ENCODE data around the gene BLM.

The BLM gene

DNA sequence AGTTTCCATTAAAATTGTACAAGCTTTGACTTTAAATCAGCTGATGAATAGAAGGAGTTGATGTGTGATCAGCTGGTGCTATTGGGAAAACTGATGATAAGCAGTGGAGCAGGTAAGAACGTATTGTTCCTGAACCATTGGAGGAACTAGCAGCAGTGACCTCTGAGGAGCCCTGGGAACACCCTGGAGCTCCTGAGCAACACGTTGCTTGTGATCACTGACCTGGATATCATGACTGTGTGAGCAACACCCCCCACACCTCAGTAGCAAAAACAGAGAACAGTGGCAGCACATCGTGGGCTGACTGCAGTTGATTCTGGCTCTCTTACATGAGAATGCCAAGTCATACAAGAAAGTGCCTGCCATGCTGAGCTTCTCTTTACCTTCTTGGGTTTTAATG is 72.9 kb downstream of the BLM start:
- DNase-seq (ENCODE audit: low read depth) = no peak

DNA sequence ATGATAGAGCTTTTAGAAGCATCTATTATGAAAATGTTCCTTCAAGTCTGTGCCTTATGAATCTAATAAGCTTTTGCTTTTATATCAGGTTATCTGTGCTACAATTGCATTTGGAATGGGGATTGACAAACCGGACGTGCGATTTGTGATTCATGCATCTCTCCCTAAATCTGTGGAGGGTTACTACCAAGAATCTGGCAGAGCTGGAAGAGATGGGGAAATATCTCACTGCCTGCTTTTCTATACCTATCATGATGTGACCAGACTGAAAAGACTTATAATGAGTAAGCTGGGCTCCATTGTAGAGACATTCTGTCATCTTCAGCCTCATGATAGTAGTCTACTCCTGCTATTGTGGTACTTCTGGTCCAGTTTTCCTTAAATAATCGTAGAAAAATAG is 73.4 kb downstream of the BLM start:
- DNase-seq (ENCODE audit: low read depth) = no peak

DNA sequence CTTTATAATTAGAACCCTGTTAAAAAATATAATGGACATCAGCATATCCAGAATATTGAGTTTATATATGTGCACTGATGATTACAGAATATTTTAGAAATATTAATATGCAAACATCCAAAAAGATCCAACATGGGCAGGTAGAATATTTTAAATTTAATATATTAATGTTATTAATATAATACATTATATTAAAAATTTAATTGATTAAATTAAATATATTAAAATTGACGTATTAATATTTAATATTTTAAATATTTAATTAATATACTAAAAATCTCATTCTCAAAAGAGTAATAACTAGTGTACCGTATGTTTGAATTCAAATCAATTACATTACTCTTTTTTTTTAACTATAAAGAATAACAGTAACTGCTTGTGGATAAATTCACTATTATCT is 77.4 kb downstream of the BLM start:
- no peak for DNase-seq (ENCODE audit: low read depth)

DNA sequence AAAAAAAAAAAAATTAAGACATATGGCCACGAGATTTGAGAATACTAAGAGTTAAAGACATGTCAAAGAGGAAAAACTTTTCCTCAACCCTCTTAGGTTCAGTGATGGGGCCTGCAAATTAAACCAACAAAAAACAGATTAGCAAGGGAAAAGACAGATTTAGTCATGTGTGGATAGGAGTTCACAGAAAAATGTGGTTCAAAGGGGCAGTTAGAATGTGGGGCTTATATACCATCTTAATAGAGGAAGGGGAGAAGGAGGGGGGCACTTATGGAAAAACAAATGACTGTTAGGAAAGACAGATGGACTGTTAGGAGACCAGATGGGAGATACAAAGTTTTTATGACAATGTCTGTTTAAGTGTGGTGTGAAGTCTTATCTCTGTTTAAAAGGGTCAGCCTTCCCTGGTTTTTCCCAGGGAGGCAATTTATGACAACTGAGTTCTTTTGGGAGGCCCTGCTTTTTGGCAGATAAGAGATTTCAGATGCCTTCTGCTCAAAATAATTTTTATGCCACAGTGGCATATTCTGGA is 82.6 kb downstream of the BLM start:
- no peak for DNase-seq (ENCODE audit: low read depth)

DNA sequence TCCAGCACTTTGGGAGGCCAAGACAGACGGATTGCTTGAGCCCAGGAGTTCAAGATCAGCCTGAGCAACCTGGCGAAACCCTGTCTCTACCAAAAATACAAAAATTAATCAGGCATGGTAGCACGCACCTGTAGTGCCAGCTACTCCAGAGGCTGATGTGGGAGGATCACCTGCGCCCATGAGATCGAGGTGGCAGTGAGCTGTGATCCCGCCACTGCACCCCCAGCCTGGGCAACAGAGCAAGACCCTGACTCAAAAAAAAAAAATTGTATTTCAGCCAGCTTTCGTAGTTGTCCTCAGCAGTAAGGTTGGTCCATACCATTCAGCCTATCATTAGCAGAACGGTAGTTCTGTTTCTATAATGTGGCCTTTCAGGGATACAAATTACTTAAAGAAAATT is 84.7 kb downstream of the BLM start:
- no peak for DNase-seq (ENCODE audit: low read depth)

DNA sequence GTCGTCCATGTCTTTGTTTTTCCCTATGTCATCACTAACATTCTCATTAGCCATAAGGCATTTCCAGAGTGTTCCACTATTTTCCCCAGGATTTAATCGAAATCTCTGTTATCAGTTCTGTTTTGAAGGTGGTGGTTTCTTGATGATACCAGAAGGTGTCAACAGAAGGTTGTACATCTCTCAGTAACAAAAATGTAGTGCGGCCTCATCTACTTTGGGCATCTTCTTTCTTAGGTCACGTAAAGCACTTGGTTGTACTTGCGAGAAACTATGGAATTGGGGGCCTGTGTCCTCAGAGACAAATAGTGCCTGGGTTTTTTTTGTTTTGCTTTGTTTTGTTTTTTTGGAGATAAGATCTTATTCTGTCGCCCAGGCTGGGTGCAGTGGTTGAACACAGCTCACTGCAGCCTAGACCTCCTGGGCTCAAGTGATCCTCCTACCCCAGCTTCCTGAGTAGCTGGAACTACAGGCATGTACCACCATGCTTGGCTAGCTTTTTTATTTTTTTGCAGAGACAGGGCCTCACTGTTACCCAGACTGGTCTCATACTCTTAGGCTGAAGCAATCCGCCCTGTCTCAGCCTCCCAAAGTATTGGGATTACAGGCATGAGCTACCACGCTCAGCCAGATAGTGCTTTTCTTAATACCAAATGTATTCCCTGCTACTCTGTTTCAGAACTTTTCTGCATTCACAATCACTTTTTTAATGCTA is 90.1 kb downstream of the BLM start:
- DNase-seq (ENCODE audit: low read depth) = no peak

DNA sequence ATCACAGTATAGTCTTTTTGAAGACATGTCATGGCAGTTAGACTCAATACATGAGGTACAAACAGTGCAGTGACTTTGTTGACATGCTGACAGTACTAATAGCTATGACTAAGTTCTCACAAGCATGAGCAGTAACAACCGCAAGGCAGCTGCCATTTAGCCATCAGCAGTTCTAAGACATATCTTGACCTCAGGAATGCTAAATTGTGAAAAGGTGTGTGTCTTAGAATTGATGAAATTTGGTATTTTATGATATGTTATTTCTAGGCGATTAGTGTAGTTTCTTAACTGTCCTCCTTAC is 90.6 kb downstream of the BLM start:
- no peak for DNase-seq (ENCODE audit: low read depth)

DNA sequence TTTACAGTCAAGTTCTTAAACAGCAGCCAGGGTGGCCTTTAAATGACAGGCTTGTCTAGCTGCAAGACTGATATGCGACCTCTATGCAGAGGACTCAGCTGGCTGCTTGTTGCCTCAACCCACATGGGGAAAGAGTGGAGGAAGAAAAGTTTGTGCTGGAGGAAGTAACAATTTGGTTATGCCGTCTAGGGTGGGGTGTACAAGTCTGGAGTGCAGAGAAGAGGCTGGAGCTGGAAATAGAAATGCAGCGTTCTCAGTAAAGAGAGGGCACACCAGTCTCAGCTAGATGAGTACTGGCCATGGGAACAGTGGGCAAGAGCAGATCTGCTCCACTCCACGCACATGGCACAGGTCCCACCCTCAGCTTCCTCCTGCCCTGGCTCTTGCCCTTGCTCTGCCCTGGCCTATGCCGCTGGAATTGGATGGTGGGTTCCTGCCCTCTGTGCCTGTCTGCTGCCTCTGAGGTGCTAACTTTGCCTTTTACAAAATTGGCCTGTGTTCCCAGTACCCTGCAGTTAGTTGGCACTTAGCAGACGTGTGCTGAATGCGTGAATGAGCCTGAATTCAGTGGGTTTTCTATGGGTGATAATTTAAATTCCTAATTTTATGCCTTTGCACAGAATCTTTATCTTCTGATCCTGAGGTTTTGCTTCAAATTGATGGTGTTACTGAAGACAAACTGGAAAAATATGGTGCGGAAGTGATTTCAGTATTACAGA is 91.5 kb downstream of the BLM start:
- DNase-seq (ENCODE audit: low read depth) = no peak

DNA sequence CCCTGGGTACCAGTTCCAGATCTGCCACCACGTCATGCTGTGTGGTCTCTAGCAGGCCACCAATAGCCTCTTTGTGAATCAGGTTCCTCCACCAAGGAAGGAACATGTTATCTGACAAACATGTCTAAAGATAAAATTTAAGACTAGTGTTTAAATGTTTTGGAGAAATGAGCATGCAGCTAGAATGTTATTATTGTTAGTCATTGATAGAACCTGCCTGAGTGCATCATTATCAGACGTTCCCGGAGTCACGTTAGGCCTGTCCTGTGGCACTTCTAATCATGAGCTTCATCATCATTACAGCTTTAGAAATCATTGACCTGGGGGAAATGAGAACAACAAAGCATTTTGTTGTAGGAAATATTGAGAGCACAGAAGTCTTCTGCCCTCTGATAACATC is 92.4 kb downstream of the BLM start:
- DNase-seq (ENCODE audit: low read depth) = no peak

DNA sequence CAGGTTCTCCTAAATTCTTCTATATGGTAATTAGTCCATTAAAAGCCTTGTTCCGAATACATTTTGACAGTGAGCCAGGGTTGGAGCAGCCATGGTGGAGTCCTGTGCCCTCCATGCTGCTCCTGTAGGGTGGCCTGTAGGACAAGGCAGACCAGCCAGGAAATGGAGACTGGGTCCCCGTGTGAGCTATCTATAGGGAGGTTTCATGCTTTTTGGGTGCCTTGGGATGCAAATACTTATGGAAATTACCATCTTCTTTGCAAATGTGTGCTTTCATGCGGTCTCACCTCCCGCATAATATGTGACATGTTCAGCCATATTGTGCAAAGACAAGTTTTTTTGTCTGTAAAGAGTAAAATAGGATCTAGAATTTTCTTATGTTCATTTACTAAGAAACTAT is 93.2 kb downstream of the BLM start:
- DNase-seq (ENCODE audit: low read depth) = no peak

DNA sequence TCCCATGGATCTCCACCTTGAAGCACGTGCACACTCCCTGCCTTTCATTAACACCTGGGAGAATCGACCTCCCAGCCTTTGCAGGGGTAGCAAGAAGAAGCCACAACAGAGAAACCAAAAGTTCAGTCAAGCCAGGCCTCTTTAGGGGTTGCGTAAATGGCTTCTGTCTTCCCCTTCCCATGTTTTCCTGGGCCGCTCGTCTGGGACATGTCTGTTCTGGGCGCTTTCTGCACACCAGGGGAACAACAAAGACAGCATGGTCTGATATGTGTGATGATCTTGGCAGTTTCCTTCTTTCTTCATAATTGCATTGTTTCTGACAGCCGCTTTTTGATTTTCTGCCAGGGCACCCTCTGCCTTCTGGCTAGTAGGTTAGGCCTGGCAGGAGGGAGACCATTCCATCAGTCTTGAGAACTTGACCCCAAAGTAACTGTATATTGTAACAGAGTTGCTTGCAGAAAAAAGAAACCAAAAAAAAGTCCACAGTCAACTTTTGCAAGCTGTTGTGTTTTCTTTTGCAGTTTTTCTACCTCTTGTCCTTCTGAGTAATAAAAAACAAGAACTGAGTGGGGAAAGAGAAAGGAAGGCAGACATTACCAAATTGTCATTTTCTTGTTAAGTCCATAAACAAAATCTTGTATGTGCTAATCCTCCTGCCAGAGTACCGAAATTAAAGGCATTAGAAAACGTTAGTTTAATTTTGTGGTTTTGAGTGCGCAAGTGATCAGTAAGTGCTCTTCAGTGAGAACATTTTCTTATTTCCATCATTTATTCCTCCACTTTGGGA is 95.2 kb downstream of the BLM start:
- DNase-seq (ENCODE audit: low read depth) = no peak

DNA sequence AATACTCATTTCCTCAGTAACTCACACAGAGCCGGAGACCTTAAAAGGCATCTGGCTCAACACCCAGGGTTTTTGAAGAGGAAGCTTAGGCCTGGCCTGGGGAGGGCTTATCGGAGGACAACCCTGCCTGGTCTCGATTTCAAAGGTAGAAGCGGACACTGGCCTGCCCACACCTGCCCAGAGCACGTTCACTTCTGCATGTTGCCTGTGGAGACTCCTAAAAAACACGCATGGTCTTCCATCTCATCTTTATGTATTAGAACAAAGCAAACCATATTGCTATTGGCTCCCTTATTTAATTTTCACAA is 95.8 kb downstream of the BLM start:
- no peak for DNase-seq (ENCODE audit: low read depth)

DNA sequence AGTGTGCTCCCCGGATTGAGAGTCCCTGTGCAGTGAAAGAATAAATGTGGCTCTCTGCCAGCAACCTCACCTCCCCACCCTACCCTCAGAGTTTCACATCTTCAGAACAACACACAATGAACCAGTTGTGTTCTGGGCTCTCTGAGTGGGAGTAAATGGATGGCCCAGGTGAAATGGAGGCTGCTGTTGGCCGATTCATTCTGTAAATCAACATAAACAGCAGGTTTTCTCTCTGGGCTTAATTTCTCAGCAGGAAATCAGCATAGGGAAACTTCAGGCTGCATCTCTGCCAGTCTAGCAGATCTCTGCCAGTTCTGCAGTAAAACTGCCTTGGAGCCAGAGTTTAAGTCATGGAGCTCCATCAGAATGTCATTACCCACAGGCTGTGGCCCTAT is 96.6 kb downstream of the BLM start:
- no peak for DNase-seq (ENCODE audit: low read depth)

DNA sequence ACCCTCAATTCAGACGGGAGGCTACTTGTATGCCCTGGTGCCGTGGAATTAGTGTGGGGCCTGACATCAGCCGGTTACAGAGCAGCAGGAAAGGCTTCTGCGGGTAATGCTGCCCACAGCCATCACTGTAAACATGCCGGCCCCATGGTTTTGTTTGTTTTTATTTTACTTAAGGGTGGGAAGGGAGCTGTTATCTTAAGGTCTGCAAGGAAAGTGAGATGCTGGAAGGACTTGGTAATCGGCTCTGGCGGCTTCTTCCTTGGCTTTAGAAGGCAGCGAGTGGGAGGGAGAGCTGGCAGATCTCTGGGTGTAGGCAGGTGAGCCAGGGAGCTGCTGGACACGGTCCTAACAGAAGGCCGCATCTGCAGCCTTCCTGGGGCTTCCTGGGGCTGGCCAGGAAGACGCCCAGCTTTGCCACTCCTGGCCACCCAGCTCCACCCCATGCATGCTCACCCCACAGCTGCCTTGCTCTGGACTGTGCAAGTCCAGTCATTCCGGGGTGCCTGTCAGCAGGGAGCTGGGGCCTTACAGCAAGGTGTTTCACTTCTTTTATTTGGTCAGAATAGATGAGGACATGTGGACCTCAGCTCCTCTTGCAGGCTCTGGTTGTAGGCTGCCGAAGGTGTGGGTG is 97.2 kb downstream of the BLM start:
- no peak for DNase-seq (ENCODE audit: low read depth)

DNA sequence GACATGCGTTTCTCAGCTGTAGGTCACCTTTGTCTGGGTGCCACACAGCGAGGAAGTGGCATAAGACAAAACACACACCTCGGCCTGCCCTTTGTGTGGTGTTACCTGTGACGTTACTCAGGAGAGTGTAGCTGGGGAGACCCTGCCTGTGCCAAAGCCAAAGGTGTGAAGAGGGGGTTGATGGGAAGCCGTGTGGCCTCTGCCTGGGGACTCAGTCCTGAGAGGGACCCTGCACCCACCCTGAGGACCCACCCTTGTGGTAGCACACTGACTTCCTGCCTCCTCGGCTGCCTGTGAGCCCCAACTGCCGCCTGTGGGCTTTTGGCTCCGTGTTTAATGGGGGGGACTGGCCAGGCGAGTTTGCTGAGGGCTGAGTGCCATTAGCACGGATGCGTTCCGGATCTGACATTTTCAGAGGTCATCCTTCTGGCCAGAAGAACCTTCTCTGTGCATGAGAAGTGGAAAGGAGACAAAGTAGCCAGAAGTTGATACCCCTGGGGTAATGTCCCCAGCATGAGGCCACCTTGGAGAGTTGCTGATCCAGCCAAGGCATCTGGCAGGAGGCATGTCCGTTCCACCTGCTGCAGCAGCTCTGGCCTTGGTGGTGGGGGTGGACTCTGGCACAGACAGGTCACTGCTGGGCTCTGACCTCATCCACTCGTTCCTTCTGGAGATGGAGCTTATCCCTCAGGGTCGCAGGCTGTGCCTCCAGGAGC is 99.4 kb downstream of the BLM start:
- DNase-seq (ENCODE audit: low read depth) = no peak

DNA sequence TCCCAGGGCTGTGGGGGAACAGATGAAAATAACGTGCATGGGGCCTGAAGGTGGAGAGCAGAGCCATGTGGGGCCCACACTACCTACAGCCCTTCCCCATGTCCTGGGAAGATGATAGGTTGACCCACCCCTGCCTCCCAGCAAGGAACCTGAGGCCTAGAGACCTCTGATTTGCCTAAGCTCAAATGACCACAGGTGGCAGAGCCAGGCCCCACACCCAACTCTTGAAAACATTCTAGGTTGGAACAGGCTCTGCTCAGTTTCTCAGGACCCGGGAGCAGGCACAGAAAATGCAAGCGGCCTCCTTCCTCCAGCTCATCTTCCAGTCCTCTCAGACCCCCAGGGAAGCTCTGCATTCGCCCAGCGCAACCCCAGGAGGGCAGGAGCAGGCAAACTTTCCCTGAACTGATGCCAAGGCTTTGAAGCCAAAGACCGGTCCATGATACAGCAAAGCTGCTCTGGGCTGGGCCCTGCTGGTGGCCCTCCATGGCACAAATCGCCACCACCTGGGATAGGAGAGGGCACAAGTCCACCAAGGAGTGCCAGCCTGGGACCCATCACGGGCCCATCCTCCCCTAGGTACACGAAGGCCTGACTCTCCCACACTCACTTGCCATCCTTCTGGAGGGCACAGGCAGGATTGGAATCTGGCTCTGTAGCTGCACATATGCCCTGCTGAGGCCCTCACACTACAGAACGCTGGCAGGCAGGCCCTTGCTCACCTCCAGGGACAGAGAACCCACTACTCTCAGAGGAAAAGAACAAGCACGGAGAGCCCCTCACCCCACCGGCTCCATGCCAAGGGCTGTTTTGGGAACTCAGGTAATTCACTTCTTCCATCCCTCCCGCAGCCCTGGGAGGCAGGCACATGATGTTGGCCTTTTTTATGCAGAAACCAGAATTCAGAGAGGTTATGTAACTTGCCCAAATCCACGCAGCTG is 100.2 kb downstream of the BLM start:
- DNase-seq (ENCODE audit: low read depth) = no peak

DNA sequence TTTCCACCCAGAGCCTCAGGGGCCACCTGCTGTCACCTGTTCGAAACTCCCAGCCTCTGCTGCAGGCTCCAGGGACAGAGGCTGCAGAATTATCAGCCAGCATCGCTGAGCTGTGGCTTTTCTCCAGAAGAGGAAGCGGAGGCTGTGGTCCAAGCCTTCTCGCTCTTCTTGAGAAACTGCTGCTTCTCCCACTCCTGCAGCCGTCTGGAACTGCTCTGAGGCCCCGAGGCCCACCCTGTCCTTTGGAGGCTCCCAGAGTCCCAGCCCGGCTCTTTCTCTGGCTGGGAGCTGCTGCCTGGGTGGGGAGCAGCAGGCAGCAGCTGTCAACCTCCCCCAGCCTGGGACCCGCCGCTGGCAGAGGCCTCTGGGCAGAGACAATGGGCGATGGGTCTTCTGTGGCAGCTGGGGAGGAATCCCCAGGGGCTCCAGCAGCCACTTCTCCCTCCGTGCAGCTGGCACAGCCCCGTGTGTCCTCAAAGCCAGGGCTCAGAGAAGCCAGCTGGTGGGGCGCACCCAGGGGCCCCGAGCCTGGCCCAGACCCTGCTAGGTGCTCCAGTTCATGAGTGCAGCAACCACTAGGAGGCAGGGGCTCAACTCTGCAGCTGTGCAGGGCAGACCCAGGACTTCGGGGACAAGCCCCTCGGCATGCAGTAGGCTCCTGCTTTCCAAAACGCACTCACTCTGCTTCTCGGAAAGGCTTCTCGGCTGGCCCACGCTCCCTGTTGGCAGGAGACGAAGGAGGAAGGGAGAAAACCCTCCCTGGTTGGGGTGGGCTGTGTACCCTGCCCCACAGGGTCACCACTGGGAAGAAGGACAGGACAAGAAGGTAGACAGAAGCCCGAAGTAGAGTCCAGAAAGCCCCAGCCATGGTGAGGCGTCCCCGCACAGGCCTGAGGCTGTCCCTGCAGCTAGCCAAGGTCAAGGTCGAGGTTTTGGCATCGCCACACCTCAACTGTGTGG is 101.4 kb downstream of the BLM start:
- DNase-seq (ENCODE audit: low read depth) = no peak

DNA sequence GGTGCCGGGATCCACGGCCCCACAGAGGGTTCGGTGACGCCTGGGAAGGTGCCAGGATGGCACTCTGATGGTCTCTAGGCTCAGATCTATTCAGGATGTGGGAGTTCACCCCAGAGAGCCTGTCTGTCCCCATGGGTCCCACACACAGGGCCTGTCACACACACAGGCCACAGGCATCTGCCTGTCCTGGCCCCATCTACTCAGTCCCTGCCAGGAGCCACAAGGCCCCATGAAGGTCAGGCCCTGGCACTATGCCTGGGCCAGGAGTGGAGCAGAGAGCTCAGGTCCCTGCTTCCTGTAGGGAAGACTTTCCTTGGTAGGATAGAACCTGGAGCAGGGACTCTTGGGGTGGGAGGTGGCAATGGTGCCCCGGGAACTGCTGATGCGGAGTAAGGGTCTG is 102.2 kb downstream of the BLM start:
- no peak for DNase-seq (ENCODE audit: low read depth)

DNA sequence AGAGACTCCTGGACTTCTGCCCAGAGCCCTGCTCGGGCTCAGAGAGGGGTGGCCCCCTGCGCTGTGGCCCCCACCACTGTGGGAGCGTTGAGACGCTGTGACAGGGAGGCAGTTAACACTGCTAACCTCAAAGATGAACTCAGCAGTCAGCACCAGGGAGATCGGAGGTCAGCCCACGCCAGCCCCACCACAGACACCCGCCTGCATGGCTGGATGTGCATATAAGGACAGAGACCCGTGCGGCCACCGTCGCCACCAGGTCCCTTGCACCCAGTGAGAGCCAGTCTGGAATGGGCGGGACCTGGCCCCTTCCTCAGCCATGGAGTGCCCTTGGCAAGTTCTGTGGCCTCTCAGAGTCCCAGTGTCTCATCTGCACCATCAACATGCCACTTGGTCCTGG is 102.7 kb downstream of the BLM start:
- no peak for DNase-seq (ENCODE audit: low read depth)

DNA sequence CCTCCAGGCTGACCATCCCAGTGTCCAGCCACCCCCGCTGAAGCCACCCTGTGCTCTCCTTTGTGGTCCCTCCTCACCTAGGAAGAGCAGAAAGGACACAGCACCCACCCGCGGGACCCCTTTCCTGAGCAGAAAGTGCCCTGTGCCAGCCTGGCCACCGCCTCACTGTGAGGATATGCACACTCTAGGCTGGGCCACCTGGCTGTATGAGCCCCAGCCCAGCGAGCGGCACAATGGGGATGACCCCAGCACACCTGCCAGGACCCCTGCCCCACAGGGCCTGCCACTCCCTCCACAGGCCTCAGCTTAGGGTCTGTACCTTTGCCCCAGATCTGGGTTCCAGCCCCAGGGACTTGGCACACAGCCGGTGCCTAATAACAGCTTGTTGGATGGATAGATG is 103.3 kb downstream of the BLM start:
- no peak for DNase-seq (ENCODE audit: low read depth)

Measured in activated T-helper 9 cell treated with anti-CD3 and anti-CD28 coated beads, Interleukin-2, amount 50 U/mL, for 16 hours (primary cell).